GM12872 (cell line): ENCODE measurements around the gene NOTCH2.

ENCODE experiments used
- CTCF ChIP-seq: IDR thresholded peaks from 3 replicates; pipeline ENCODE4 v1.5.1; 2011; ENCODE audit warnings: low read depth, mild to moderate bottlenecking, low read length, moderate library complexity; ENCODE audit not compliant: insufficient read depth

Gene NOTCH2

DNA sequence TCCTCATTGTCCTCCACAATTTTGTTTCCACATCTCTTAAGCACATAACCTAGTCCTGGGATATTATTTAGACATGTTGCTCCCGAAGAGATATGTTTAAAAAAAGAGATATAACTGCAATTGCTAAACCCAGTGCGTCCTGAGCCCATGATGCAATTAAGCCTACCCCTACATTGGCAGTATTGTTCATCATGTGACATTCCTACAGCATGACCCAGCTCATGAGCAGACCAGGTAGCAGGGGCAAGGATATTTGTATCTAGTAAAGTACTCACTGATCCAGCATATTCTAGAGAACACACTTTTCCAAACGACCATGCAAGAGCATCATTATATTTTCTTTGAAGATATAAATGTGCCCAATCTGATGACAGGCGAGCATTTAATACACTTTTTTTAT lies 174.4 kb downstream of the NOTCH2 start:
- TF ChIP-seq CTCF: no peak

GRCh38 chr1:119893827-119894700 lies 175.4 kb downstream of the NOTCH2 start:
- no peak for TF ChIP-seq CTCF

- TF ChIP-seq CTCF: no peak
Measured at GRCh38 chr1:119893238-119893791, 176.1 kb downstream of the NOTCH2 start.

DNA sequence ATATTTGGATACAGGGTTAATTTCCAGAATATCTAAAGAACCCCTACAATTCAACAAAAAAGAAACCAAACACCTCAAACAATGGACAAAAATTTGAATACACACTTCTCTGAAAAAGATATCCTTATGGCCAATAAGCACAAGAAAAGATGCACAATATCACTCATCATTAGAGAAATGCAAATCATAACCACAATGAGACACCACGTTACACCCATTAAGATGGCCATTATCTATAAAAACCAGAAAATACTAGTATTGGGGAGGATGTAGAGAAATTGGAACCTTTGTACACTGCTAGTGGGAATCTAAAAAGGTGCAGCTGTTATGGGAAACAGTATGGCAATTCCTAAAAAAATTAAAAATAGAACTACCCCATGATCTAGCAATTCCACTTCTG lies 178.1 kb downstream of the NOTCH2 start:
- TF ChIP-seq CTCF: no peak

DNA sequence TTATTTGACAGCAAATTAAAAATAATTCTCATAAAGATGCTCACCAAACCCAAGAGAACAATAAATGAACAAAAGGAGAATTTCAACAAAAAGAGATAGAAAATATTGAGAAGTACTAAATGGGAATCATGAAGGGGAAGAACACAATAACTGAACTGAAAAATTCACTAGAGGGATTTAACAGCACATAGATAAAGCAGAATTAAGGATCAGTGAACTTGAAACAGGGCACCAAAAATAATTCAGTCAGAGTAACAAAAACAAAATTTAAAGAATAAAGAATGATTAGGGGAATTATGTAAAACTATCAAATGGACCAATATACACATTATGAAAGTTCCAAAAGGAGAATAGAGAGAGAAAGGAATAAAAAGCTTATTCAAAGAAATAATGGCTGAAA lies 181.0 kb downstream of the NOTCH2 start:
- no peak for TF ChIP-seq CTCF

- no peak for TF ChIP-seq CTCF
Measured at GRCh38 chr1:119887427-119887826, 182.0 kb downstream of the NOTCH2 start.

DNA sequence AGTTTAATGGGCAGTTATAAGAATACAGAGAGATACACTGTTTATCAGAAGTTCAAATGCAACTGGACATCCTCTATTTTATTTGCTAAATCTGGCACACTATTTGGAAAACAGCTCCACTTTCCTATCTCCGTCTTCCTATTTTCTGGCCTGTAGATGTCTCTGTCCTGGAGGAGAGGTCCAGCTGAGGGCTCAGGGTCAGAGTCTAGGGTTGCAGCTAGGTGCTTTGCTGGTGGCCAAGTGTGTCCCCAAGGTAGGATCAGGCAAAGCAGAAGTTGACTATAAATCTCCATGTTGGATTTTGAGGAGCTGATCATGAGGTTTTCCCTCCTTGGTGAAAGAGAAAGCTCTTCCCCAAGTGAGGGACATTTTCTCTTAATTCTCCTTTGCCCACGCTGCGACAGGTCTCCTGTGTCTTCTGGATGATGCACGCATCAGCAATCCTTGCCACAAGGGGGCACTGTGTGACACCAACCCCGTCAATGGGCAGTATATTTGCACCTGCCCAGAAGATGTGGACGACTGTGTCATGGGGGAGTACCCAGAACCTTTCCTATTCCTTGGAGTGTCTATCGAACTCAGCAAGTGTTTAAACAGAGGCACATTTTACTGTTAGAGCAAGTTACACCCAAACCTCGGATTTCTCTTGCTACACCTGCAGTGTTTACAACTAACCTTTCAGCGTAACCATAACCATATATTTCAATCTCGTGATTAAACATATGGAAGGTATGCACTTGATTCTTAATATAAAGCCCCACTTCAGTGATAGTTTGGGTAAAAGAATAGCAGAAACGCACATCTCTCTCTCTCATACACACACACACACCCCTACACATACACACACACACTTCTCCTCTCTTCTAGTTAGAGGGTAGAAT lies 183.3 kb downstream of the NOTCH2 start:
- peak; percentile 85 for TF ChIP-seq CTCF
